Measurements from ENCODE around the gene ITPRIPL2. TPM values are rescaled to one million over a fixed set of nuclear protein-coding genes. Genes with fewer than 3 reads are reported as not detected.

The ITPRIPL2 gene
- total RNA-seq, 2 experiments from 2014 or later = not detected

GRCh38 chr16:19110537-19111360 lies 3.0 kb upstream of the ITPRIPL2 start:
- H3K9me3 ChIP-seq (ENCODE audit: low read length) = no peaks in the 10 kb centered on the region
- no peaks in the 10 kb centered on the region for H4K20me1 ChIP-seq (ENCODE audit: insufficient read depth, low read length)
- POLR2A ChIA-PET = interaction anchor here (0.6 to 0.9 kb wide), 2 partner anchors 16 to 28 kb away, joined by 3 to 5 read pairs; no protein-coding TSS in a partner anchor
- DNase-seq (ENCODE audit: low spot score) = no peak
- H3K36me3 ChIP-seq (ENCODE audit: insufficient read depth, low read length) = no peaks in the 10 kb centered on the region
- peaks cover 5% of the 10 kb centered on the region for H3K4me1 ChIP-seq (ENCODE audit: insufficient read depth, low read length, poor library complexity, severe bottlenecking)
- TF ChIP-seq EZH2phosphoT487 (IDR thresholded peaks at IDR 0.05; ENCODE audit: borderline replicate concordance, low read depth, low read length) (no peak), CTCF (conservative IDR thresholded peaks at IDR 0.05; ENCODE audit: low read length) (no peak)
- no peak overlapping the region for H3K4me3 ChIP-seq (ENCODE audit: low read depth, low read length, poor library complexity, severe bottlenecking)
- intact Hi-C loops (cut with micrococcal nuclease; ENCODE audit: unreplicated experiment) = no loop called here
- H3K79me2 ChIP-seq (ENCODE audit: insufficient read depth, low read depth, low read length) = no peaks in the 10 kb centered on the region
- H3K27ac ChIP-seq (ENCODE audit: low read depth, low read length, poor library complexity, severe bottlenecking) = no peak overlapping the region
- H3K4me2 ChIP-seq (ENCODE audit: low read length) = no peak overlapping the region
- BruUV-seq (replicated peaks) = no TSS peak
- H3K9me2 ChIP-seq (ENCODE audit: insufficient read depth, low read length) = no peaks in the 10 kb centered on the region
- CTCF ChIA-PET (ENCODE audit: unreplicated experiment) = no interaction called here
- no peak overlapping the region for H2AFZ ChIP-seq (ENCODE audit: low read length)

DNA sequence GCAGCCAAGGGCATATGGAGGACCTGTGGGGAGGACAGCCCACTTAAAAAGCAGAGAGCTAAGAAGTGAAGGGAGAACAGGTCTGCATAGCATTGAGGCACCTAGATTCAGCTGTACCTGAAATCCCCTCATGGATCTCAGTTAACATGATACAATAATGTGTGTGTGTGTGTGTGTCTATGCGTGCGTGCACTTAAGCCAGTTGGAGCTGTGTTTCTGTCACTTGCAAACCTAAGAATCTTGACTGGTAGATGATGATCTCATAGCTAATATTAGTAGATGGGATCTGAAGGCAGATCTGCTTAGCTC lies 1.7 kb upstream of the ITPRIPL2 start:
- CTCF ChIA-PET (ENCODE audit: unreplicated experiment) = no interaction called here
- Histone ChIP-seq H3K9me3 (ENCODE audit: low read length) (no peaks in the 10 kb centered on the region), H3K36me3 (ENCODE audit: insufficient read depth, low read length) (no peaks in the 10 kb centered on the region), H3K27ac (ENCODE audit: low read depth, low read length, poor library complexity, severe bottlenecking) (no peak overlapping the region), H3K79me2 (ENCODE audit: insufficient read depth, low read depth, low read length) (no peaks in the 10 kb centered on the region), H3K4me3 (ENCODE audit: low read depth, low read length, poor library complexity, severe bottlenecking) (no peak overlapping the region), H3K4me1 (ENCODE audit: insufficient read depth, low read length, poor library complexity, severe bottlenecking) (peaks cover 9% of the 10 kb centered on the region), H3K4me2 (ENCODE audit: low read length) (no peak overlapping the region), H3K9me2 (ENCODE audit: insufficient read depth, low read length) (no peaks in the 10 kb centered on the region), H4K20me1 (ENCODE audit: insufficient read depth, low read length) (no peaks in the 10 kb centered on the region), H2AFZ (ENCODE audit: low read length) (no peak overlapping the region)
- POLR2A ChIA-PET = interaction anchor here (0.5 to 0.7 kb wide), 2 partner anchors 45 to 719 kb away, joined by 3 read pairs; partner anchors contain the start of gene COQ7
- BruUV-seq (replicated peaks) = no TSS peak
- intact Hi-C loops (cut with micrococcal nuclease; ENCODE audit: unreplicated experiment) = no loop called here
- TF ChIP-seq CTCF (conservative IDR thresholded peaks at IDR 0.05; ENCODE audit: low read length) = no peak
- no peak for DNase-seq (ENCODE audit: low spot score)

DNA sequence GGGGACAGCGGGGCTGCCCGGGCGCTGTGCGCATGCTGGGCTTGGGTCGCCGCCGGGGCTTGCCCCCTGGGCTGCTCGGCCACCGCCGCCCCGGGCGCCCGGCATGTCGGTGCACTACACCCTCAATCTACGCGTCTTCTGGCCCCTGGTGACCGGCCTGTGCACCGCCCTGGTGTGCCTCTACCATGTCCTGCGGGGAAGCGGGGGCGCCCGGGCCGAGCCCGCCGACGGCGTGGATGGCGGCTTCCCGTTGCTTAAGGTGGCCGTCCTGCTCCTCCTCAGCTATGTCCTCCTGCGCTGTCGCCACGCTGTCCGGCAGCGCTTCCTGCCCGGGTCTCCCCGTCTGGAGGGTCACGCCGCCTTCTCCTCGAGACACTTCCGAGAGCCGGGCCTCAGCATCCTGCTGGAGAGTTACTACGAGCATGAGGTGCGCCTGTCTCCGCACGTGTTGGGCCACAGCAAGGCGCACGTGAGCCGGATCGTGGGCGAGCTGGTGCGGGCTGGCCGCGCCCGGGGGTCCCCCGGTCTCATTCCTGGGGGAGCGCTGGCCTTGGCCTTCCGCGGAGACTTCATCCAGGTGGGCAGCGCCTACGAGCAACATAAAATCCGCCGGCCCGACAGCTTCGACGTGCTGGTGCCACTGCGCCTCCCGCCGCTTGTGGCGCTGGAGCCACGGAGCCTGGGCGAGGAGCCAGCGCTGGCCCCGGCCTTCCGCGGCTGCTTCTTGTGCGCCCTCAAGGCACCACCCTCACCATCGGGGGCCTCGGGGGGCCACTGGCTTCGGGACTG lies 789 bp downstream of the ITPRIPL2 start:
- ChIA-PET CTCF (ENCODE audit: unreplicated experiment) (no interaction called here), POLR2A (no interaction called here)
- Histone ChIP-seq H2AFZ (ENCODE audit: low read length) (no peak overlapping the region), H3K9me2 (ENCODE audit: insufficient read depth, low read length) (no peaks in the 10 kb centered on the region), H4K20me1 (ENCODE audit: insufficient read depth, low read length) (no peaks in the 10 kb centered on the region), H3K4me3 (ENCODE audit: low read depth, low read length, poor library complexity, severe bottlenecking) (no peak overlapping the region), H3K4me1 (ENCODE audit: insufficient read depth, low read length, poor library complexity, severe bottlenecking) (peaks cover 34% of the 10 kb centered on the region), H3K9me3 (ENCODE audit: low read length) (no peaks in the 10 kb centered on the region), H3K79me2 (ENCODE audit: insufficient read depth, low read depth, low read length) (no peaks in the 10 kb centered on the region), H3K27ac (ENCODE audit: low read depth, low read length, poor library complexity, severe bottlenecking) (no peak overlapping the region), H3K36me3 (ENCODE audit: insufficient read depth, low read length) (no peaks in the 10 kb centered on the region), H3K4me2 (ENCODE audit: low read length) (no peak overlapping the region)
- no peak for DNase-seq (ENCODE audit: low spot score)
- intact Hi-C loops (cut with micrococcal nuclease; ENCODE audit: unreplicated experiment) = no loop called here
- no TSS peak for BruUV-seq (replicated peaks)
- TF ChIP-seq EZH2phosphoT487 (IDR thresholded peaks at IDR 0.05; ENCODE audit: borderline replicate concordance, low read depth, low read length) (no peak), CTCF (conservative IDR thresholded peaks at IDR 0.05; ENCODE audit: low read length) (no peak)

Data from OCI-LY7 (cell line).